ENCODE data around the gene MYO1F. TPM values are rescaled to one million over a fixed set of nuclear protein-coding genes. Genes with fewer than 3 reads are reported as not detected.

The MYO1F gene
- total and polyA plus RNA-seq, 2 donors (not counting 1 experiment from before 2014, with no cell fraction given), result 76.3 to 126 TPM

- intact Hi-C loops (cut with micrococcal nuclease), result loop anchor here (5.0 kb wide), 1 partner anchor 505 kb away; the partner anchor contains the start of gene ELAVL1
- H3K4me3 Mint-ChIP-seq, result peak overlapping the region; percentile 61
- Histone ChIP-seq H3K4me1 (ENCODE audit: control insufficient read depth in 2 of 2, insufficient read depth in 2 of 2, low read length in 2 of 2) (peaks cover 9 to 23% of the 10 kb centered on the region in 2 donors), H4K20me1 (ENCODE audit: control insufficient read depth, insufficient read depth, low read length, poor library complexity, severe bottlenecking) (no peaks in the 10 kb centered on the region), H3K27ac (ENCODE audit: low read length in 2 of 2) (no peak overlapping the region), H2AFZ (ENCODE audit: insufficient read depth, low read depth, low read length, poor library complexity, severe bottlenecking) (no peak overlapping the region), H3K4me3 (ENCODE audit: control extremely low read depth in 1 of 5, extremely low read depth in 1 of 5, insufficient read depth in 1 of 5, low read depth in 2 of 5, low read length in 4 of 5) (no peak overlapping the region), H3K4me2 (replicated peaks; ENCODE audit: low read depth, low read length, poor library complexity, severe bottlenecking) (peak overlapping the region; percentile 88), H3K79me2 (ENCODE audit: control insufficient read depth, insufficient read depth, low read length) (peaks cover 4% of the 10 kb centered on the region), H3K9me3 (ENCODE audit: control extremely low read depth in 1 of 3, control insufficient read depth in 2 of 3, insufficient read depth in 1 of 3, low read length in 2 of 3) (peaks cover 0 to 9% (median 0%) of the 10 kb centered on the region in 3 donors), H3K9ac (ENCODE audit: low read length) (no peak overlapping the region), H3K27me3 (replicated peaks in 1 of 4; ENCODE audit: control extremely low read depth in 1 of 4, control insufficient read depth in 3 of 4, insufficient read depth in 4 of 4, low read length in 3 of 4) (no peaks in the 10 kb centered on the region), H3K36me3 (replicated peaks in 1 of 2; ENCODE audit: control extremely low read depth in 1 of 2, control insufficient read depth in 1 of 2, extremely low read depth in 1 of 2, insufficient read depth in 2 of 2, low read length in 1 of 2) (peaks cover 0 to 4% of the 10 kb centered on the region in 2 experiments)
- peak overlapping the region; percentile 59 for H3K27ac Mint-ChIP-seq
- 90% methylated on average over 18 of the region's 22 CpGs for WGBS (ENCODE audit: insufficient coverage)
- peaks cover 14% of the 10 kb centered on the region for H3K4me1 Mint-ChIP-seq
- DNase-seq (no peak), ATAC-seq (ENCODE audit: low read depth) (no peak)
- CTCF ChIA-PET, result interaction anchor here (1.0 to 4.2 kb wide), 4 partner anchors 38 to 158 kb away, joined by 4 to 70 read pairs (median 7); partner anchors contain the start of genes MARCHF2 and MYO1F
- POLR2A ChIA-PET, result interaction anchor here (0.6 to 2.5 kb wide), 3 partner anchors 47 to 99 kb away, joined by 5 to 12 read pairs (median 10); partner anchors contain the start of genes HNRNPM and MARCHF2
- TF ChIP-seq CTCF (IDR thresholded peaks at IDR 0.05), result no peak
- TF ChIP-seq EZH2 (IDR thresholded peaks at IDR 0.05; ENCODE audit: borderline replicate concordance, insufficient read depth, low read depth, low read length, poor library complexity, severe bottlenecking), result no peak
- no peaks in the 10 kb centered on the region for H3K9me3 Mint-ChIP-seq (ENCODE audit: insufficient read depth)
- no peaks in the 10 kb centered on the region for H3K27me3 Mint-ChIP-seq
Measured at GRCh38 chr19:8512115-8512967, 64.9 kb downstream of the MYO1F start.

All from B cell (primary cell).